Endothelial cell (in vitro differentiated cells): ENCODE results near the gene GALNT10. TPM values are rescaled to one million over a fixed set of nuclear protein-coding genes. Genes with fewer than 3 reads are reported as not detected.

Experiments
- DNase-seq: peaks from one replicate; pipeline ENCODE4 v3.0.0; 2021; ENCODE audit warnings: low spot score
- H3K27ac Mint-ChIP-seq: one replicate; pipeline ENCODE4 v1.8.0; 2021; ENCODE audit warnings: mixed read lengths, inconsistent platforms; ENCODE audit not compliant: unreplicated experiment
- H3K27me3 Mint-ChIP-seq: one replicate; pipeline ENCODE4 v1.8.0; 2021; ENCODE audit warnings: mild to moderate bottlenecking, moderate library complexity, mixed read lengths, inconsistent platforms; ENCODE audit not compliant: unreplicated experiment
- H3K36me3 Mint-ChIP-seq: one replicate; pipeline ENCODE4 v1.8.0; 2021; ENCODE audit warnings: mild to moderate bottlenecking, low read depth, mixed read lengths, inconsistent platforms; ENCODE audit not compliant: unreplicated experiment
- H3K4me1 Mint-ChIP-seq: one replicate; pipeline ENCODE4 v1.8.0; 2021; ENCODE audit warnings: mild to moderate bottlenecking, mixed read lengths, inconsistent platforms; ENCODE audit not compliant: unreplicated experiment
- H3K4me3 Mint-ChIP-seq: one replicate; pipeline ENCODE4 v1.8.0; 2021; ENCODE audit warnings: mild to moderate bottlenecking, mixed read lengths, inconsistent platforms; ENCODE audit not compliant: unreplicated experiment
- H3K9me3 Mint-ChIP-seq: one replicate; pipeline ENCODE4 v1.8.0; 2021; ENCODE audit warnings: mixed read lengths, inconsistent platforms; ENCODE audit not compliant: unreplicated experiment
- CTCF ChIP-seq: fragments of 200-600 bp; sonication (generic); IDR thresholded peaks from one replicate; pipeline ENCODE4 v1.5.0; 2021; ENCODE audit warnings: antibody characterized with exemption; ENCODE audit not compliant: unreplicated experiment
- total RNA-seq: library from RNA; stranded (reverse); fragmentation: NEBNext Ultra II Directional; extraction: Animal tissue kit (Norgen Biotek cat#: 25700); gene quantifications from one replicate; pipeline ENCODE4 v1.2.1, GENCODE V29; 2021; ENCODE audit not compliant: unreplicated experiment

Gene GALNT10
- total RNA-seq, 1 donor from 2014 or later = 22.5 TPM

- TF ChIP-seq CTCF = no peak
- Mint-ChIP-seq H3K27me3 (no peaks in the 10 kb centered on the region), H3K36me3 (peaks cover 3% of the 10 kb centered on the region), H3K27ac (no peak overlapping the region), H3K4me3 (no peak overlapping the region), H3K4me1 (peaks cover 13% of the 10 kb centered on the region), H3K9me3 (peaks cover 3% of the 10 kb centered on the region)
- DNase-seq = no peak
Measured at GRCh38 chr5:154302161-154302560, 111.6 kb downstream of the GALNT10 start.

- Mint-ChIP-seq H3K4me1 (peaks cover 10% of the 10 kb centered on the region), H3K27ac (no peak overlapping the region), H3K36me3 (peaks cover 3% of the 10 kb centered on the region), H3K4me3 (no peak overlapping the region), H3K27me3 (no peaks in the 10 kb centered on the region), H3K9me3 (peaks cover 3% of the 10 kb centered on the region)
- TF ChIP-seq CTCF = no peak
- no peak for DNase-seq
Measured at GRCh38 chr5:154303133-154303532, 112.6 kb downstream of the GALNT10 start.

- Mint-ChIP-seq H3K4me3 (no peak overlapping the region), H3K4me1 (no peaks in the 10 kb centered on the region)
Measured at GRCh38 chr5:154308443-154309370, 118.2 kb downstream of the GALNT10 start.

GRCh38 chr5:154309371-154309745 is 118.8 kb downstream of the GALNT10 start:
- no peak for TF ChIP-seq CTCF
- Mint-ChIP-seq H3K9me3 (peaks cover 3% of the 10 kb centered on the region), H3K27me3 (no peaks in the 10 kb centered on the region), H3K4me1 (no peaks in the 10 kb centered on the region), H3K27ac (no peak overlapping the region), H3K4me3 (no peak overlapping the region), H3K36me3 (peaks cover 3% of the 10 kb centered on the region)
- no peak for DNase-seq

More at GRCh38 chr5:154308443-154309370, 118.2 kb downstream of the GALNT10 start:
- DNase-seq = no peak
- Mint-ChIP-seq H3K27me3 (no peaks in the 10 kb centered on the region), H3K27ac (no peak overlapping the region), H3K36me3 (peaks cover 3% of the 10 kb centered on the region), H3K9me3 (peaks cover 3% of the 10 kb centered on the region)
- no peak for TF ChIP-seq CTCF

GRCh38 chr5:154309805-154310204 is 119.3 kb downstream of the GALNT10 start:
- Mint-ChIP-seq H3K4me1 (no peaks in the 10 kb centered on the region), H3K36me3 (peaks cover under 1% of the 10 kb centered on the region), H3K4me3 (no peak overlapping the region), H3K27ac (no peak overlapping the region), H3K27me3 (no peaks in the 10 kb centered on the region), H3K9me3 (peaks cover under 1% of the 10 kb centered on the region)
- TF ChIP-seq CTCF = no peak
- no peak for DNase-seq
